Hepatocyte (in vitro differentiated cells): Measurements from ENCODE around the gene METAP2.

Experiments
- EZH2 ChIP-seq: fragments of 200-600 bp; sonication (generic); IDR thresholded peaks from 2 replicates; pipeline ENCODE4 v1.6.1; 2016; ENCODE audit warnings: antibody characterized with exemption, mild to moderate bottlenecking, borderline replicate concordance
- EZH2phosphoT487 ChIP-seq: fragments of 200-600 bp; sonication (generic); IDR thresholded peaks from one replicate; pipeline ENCODE4 v1.6.1; 2018; ENCODE audit warnings: antibody characterized with exemption, mild to moderate bottlenecking, low read depth, moderate library complexity; ENCODE audit not compliant: unreplicated experiment, severe bottlenecking
- TF ChIP-seq, protein P1 (sequence below): fragments of 200-600 bp; sonication (generic); IDR thresholded peaks from 2 replicates; pipeline ENCODE4 v1.5.1; 2016; ENCODE audit warnings: antibody characterized with exemption, mild to moderate bottlenecking; ENCODE audit not compliant: poor library complexity

DNA sequence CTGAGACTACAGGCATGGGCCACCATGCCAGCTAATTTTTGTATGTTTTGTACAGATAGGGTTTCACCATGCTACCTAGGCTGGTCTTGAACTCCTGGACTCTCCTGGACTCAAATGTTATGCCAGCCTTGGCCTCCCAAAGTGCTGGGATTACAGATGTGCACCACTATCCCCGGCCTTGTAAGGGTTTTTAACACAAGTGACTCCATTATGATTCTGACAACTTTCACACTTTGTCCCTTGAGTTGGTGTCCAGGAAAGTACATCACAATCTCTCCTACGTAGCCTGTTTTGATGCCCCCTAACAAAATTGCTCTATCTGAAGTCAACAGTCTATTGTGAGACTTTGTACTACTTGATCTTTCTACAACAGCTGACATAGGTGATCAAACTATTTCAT is 11.4 kb upstream of the METAP2 start:
- TF ChIP-seq EZH2 = no peak
- TF ChIP-seq, protein P1, sequence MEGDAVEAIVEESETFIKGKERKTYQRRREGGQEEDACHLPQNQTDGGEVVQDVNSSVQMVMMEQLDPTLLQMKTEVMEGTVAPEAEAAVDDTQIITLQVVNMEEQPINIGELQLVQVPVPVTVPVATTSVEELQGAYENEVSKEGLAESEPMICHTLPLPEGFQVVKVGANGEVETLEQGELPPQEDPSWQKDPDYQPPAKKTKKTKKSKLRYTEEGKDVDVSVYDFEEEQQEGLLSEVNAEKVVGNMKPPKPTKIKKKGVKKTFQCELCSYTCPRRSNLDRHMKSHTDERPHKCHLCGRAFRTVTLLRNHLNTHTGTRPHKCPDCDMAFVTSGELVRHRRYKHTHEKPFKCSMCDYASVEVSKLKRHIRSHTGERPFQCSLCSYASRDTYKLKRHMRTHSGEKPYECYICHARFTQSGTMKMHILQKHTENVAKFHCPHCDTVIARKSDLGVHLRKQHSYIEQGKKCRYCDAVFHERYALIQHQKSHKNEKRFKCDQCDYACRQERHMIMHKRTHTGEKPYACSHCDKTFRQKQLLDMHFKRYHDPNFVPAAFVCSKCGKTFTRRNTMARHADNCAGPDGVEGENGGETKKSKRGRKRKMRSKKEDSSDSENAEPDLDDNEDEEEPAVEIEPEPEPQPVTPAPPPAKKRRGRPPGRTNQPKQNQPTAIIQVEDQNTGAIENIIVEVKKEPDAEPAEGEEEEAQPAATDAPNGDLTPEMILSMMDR = no peak
- no peak for TF ChIP-seq EZH2phosphoT487
